ENCODE results near the gene ELL2. TPM values are rescaled to one million over a fixed set of nuclear protein-coding genes. Genes with fewer than 3 reads are reported as not detected.

The ELL2 gene
- 26.1 and 26.9 TPM in 2 replicates for total RNA-seq (2014; rRNA removed; shearing (Covaris generic))

DNA sequence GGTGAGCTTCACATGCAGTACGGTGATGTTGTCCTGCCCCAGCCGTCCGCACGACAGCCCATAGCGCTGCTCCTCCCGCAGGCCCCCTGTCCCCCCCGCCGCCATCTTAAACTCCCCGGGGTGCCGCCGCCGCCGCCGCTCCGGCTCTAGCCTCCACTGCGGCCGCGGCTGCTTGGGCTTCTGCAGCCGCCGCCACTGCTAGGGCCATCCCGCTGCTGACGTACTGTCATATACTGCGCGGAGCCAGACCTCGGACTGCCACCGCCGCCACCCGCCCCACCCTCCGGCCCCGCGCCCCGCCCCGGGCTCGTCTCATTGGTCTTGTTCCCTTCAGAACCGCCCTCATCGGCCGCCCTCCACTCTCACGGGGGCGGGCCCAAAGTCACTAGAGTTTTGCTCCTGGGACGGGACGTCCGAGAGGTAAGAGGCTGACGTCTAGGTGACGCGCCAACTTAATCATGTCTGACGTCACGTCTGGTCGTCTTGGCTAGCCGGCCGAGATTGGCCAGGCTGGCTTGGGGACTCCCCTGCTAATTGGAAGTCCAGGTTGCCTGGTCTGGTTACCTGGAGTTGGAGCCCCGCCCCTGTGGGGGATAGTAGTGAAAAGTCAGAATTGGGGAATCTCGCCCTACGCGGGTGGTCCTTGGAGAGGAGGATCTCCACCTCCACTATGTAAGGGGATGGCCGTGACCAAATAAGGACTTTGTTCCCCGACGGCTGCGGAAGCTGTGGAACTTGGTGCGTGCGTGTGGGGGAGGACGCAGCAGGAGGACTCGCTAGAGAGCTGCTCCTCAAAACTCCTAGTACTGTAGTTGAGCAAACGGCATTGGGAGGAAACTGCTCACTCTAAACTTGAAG lies at the start of gene ELL2:
TSS of gene ELL2 (minus strand) at position 235 of the 858 bp plus-strand sequence. CDS start at position 105, 130 bp downstream.

Other genes starting within 250 kb of the ELL2 start
- gene RHOBTB3, start 230.5 kb downstream of the ELL2 start, total RNA-seq (2014; rRNA removed; shearing (Covaris generic)): 54.3 and 63.5 TPM in 2 replicates
- gene GLRX, start 139.1 kb downstream of the ELL2 start, total RNA-seq (2014; rRNA removed; shearing (Covaris generic)): 7.9 and 11.1 TPM in 2 replicates

Measured in A375 (cell line).